GM13976 (cell line): Measurements from ENCODE around the gene P3H3.

ENCODE experiments used
- DNase-seq: peaks from one replicate; pipeline ENCODE4 v3.0.0; 2012; ENCODE audit warnings: low spot score
- in situ Hi-C: fragments of 300-500 bp; cut with MboI; formaldehyde crosslinking; loops from one replicate; pipeline ENCODE4 v1.12.0; 2022; ENCODE audit warnings: low sequenced_read_pairs, mixed read lengths, inconsistent platforms; ENCODE audit not compliant: unreplicated experiment
- TF ChIP-seq, protein P1 (sequence below): IDR thresholded peaks from 2 replicates; pipeline ENCODE4 v1.5.1; 2012; ENCODE audit warnings: borderline replicate concordance, mild to moderate bottlenecking; ENCODE audit not compliant: insufficient read depth; ENCODE audit errors: extremely low read depth, missing control alignments, control extremely low read depth

Gene P3H3

DNA sequence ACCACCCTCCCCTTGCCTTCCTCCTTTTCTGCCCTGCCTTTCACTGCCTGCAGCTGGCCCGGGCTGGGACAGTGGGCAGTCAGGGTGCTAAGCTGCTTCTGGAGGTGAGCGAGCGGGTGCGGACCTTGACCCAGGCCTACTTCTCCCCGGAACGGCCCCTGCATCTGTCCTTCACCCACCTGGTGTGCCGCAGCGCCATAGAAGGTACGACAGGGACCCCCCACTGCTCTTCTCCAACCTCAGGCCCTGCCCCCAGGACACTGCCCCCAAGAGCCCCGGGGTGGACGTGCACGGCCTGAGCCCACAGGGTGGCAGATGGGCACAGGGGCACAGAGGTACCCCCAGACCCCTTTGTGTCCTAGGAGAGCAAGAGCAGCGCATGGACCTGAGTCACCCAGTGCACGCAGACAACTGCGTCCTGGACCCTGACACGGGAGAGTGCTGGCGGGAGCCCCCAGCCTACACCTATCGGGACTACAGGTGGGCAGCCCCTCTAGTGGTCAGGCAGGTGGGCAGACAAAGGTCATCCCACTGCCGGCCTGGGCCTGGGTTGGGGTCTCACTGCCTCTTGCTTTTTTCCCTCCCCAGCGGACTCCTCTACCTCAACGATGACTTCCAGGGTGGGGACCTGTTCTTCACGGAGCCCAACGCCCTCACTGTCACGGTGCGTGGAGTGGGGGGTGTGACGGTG is 9.3 kb downstream of the P3H3 start:
- TF ChIP-seq, protein P1, sequence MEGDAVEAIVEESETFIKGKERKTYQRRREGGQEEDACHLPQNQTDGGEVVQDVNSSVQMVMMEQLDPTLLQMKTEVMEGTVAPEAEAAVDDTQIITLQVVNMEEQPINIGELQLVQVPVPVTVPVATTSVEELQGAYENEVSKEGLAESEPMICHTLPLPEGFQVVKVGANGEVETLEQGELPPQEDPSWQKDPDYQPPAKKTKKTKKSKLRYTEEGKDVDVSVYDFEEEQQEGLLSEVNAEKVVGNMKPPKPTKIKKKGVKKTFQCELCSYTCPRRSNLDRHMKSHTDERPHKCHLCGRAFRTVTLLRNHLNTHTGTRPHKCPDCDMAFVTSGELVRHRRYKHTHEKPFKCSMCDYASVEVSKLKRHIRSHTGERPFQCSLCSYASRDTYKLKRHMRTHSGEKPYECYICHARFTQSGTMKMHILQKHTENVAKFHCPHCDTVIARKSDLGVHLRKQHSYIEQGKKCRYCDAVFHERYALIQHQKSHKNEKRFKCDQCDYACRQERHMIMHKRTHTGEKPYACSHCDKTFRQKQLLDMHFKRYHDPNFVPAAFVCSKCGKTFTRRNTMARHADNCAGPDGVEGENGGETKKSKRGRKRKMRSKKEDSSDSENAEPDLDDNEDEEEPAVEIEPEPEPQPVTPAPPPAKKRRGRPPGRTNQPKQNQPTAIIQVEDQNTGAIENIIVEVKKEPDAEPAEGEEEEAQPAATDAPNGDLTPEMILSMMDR = no peak
- DNase-seq = no peak
- in situ Hi-C loops = no loop called here

DNA sequence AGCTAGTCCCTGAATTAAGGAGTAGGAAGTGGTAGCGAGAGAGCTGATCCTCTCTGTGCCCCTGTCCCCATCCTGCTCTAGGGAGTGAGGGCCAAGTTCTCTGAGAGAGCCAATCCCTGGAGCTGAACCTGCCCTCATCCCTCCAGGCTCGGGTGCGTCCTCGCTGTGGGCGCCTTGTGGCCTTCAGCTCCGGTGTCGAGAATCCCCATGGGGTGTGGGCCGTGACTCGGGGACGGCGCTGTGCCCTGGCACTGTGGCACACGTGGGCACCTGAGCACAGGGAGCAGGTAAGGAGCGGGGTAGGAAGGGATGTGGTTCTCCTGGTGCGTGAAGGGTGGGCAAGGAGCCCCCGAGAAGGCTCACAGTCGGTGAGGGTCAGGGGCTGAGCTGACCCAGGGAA is 10.6 kb downstream of the P3H3 start:
- no peak for DNase-seq
- TF ChIP-seq, protein P1 = no peak
- in situ Hi-C loops = no loop called here

DNA sequence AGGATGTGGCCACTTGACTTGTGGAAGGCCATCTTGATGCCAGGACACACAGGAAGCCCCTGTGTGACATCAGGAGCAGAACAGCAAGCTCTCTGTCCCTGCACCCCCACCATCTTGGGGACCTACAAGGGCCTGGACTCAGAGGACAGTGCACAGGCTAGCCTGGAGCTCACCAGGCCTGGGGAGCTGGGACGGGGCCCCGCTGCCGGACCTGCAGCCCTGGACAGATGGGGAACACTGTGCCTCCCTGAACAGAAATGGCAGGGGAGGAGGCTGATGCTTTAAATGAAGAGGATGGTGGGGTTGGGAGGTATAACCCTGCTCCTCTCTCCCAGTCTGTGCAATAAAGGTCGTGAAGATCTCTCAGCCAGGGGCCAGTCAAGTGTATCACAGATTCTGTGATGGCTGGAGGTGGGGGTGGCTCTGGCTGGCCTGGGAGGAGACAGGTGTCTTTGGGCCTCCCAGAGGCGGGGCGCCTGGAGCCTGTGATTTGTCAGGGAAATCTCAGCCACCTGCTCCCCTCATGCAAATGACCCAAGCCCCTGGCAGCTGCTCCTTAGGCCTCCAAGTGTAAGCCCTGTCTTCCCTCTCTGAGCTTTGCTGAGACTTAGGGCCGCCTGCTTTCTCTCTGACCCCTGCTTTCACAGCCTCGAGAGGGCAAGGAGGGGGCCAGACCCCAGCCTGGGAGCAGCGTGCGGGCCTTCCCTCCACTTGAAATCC is 11.4 kb downstream of the P3H3 start:
- DNase-seq = peak; percentile 80
- in situ Hi-C loops = no loop called here
- TF ChIP-seq, protein P1 = no peak

DNA sequence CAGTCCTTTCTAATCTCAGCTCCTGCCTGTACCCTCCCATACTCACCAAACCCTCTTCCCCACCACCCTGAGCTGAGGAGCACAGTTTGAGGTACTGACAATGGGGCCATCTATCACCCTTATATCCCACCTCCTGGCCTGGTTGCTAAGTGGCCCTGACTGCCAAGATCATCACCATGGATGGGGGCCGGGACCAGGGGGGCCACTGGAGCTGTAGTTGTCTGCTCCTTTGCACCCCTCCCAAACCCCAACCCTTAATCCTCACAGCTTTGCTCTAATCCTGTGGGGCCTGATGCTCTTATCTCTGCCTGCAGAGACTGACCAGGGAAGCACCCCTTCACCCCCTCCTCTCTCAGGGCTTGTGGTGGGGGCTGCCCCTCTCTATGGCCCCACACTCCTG is 12.1 kb downstream of the P3H3 start:
- TF ChIP-seq, protein P1 = no peak
- no peak for DNase-seq
- in situ Hi-C loops = no loop called here

DNA sequence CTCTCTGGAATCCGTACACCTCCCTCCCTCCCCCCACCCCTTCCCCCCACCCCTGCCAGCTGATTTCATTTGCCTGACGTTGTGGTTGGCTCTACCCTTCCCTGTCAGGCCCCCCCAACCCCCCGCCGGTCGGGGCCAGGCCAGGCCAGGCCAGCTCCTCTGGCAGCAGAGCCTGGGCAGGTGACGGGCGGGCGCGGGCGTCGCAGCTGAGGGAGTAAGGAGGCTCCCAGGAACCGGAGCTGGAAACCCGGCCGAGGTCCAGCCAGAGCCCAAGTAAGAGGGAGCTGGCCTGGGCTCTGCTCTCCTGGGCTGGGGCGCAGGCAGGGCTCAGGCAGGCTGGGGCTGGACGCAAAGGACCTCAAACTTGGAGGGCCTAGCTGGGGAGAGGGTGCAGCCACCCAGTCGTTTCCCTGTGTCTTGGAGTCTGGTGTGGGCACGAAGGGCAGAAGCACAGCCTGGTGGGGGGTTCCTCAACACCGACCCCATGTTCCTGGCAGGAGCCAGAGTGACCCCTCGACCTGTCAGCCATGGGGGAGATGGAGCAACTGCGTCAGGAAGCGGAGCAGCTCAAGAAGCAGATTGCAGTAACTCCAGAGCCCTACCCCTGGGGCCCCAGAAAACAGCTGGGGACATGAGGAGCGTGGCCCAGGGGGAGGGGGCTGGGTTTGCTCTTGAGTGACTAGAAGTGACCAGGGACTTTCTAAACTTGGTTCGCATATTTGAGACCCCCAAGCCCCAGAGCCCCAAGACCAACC is 12.7 kb downstream of the P3H3 start, which contains the start of gene GNB3:
Gene GNB3 (plus strand): TSS at position 165 of the 755 bp plus-strand sequence. CDS start 363 bp downstream, at position 528.
- in situ Hi-C loops = no loop called here
- no peak for DNase-seq
- TF ChIP-seq, protein P1 = no peak

DNA sequence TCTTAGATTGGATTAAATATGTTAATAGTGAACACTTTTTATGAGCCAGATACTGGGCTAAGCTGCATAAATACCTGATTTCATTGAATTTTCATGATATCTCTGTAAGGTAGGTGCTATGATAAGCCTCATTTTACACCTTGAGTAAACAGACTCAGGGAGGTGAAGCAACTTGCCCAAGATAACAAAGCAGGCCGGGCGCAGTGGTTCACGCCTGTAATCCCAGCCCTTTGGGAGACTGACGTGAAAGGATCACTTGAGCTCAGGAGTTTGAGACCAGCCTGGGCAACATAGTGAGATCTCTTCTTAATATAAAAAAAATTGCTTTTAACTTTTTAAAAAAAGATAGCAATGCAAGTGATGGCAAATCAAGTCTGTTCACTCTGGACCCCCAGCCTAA is 13.9 kb downstream of the P3H3 start:
- TF ChIP-seq, protein P1 = no peak
- DNase-seq = no peak
- in situ Hi-C loops = no loop called here
